Tibial artery (tissue), 4 donors: ENCODE measurements around the gene LACTB.

Experiments used
- DNase-seq, 2 donors: peaks; one replicate each; pipeline ENCODE4 v3.0.0-alpha.2; 2019
- H3K27ac ChIP-seq, 2 donors: fragments of 200-600 bp; sonication (generic) in 1 of 2; 1 replicate in 1 of 2; 2 replicates in 1 of 2; pipeline ENCODE4 v1.5.1; 2018 to 2019; ENCODE audit warnings: mild to moderate bottlenecking in 1 of 2
- H3K27me3 ChIP-seq, 2 donors: fragments of 200-600 bp; sonication (generic) in 1 of 2; one replicate each; pipeline versions ENCODE4 v1.5.1 to v1.6.0; 2016 to 2019
- H3K36me3 ChIP-seq, 3 donors: fragments of 200-600 bp; sonication (generic) in 2 of 3; one replicate each; pipeline ENCODE4 v1.5.1; 2016 to 2019; ENCODE audit warnings: mild to moderate bottlenecking in 2 of 3
- H3K4me1 ChIP-seq, 4 donors: fragments of 200-600 bp; sonication (generic) in 2 of 4; 1 replicate in 3 of 4; 2 replicates in 1 of 4; pipeline ENCODE4 v1.5.1; 2016 to 2019
- H3K4me3 ChIP-seq, 2 donors: fragments of 200-600 bp; sonication (generic) in 1 of 2; 1 replicate in 1 of 2; 2 replicates in 1 of 2; pipeline ENCODE4 v1.5.1; 2018 to 2019; ENCODE audit warnings: mild to moderate bottlenecking in 2 of 2
- H3K9me3 ChIP-seq, 3 donors: fragments of 200-600 bp; sonication (generic) in 1 of 3; one replicate each; pipeline ENCODE4 v1.5.1; 2016 to 2019
- intact Hi-C: fragments of 100-400 bp; cut with DNase I; formaldehyde crosslinking; loops from one replicate; pipeline ENCODE4 v1.15.0; 2023; ENCODE audit warnings: low total_unique reads
- TF ChIP-seq, protein P1 (sequence below), 2 experiments: fragments of 200-600 bp in 1 of 2; fragments of 450-650 bp in 1 of 2; IDR thresholded peaks; one replicate each; pipeline ENCODE4 v1.5.1; 2017 to 2019; ENCODE audit warnings: antibody characterized with exemption in 2 of 2, mild to moderate bottlenecking in 1 of 2, moderate library complexity in 1 of 2

LACTB gene

GRCh38 chr15:63080634-63081250 lies 40.9 kb upstream of the LACTB start:
- TF ChIP-seq, protein P1, sequence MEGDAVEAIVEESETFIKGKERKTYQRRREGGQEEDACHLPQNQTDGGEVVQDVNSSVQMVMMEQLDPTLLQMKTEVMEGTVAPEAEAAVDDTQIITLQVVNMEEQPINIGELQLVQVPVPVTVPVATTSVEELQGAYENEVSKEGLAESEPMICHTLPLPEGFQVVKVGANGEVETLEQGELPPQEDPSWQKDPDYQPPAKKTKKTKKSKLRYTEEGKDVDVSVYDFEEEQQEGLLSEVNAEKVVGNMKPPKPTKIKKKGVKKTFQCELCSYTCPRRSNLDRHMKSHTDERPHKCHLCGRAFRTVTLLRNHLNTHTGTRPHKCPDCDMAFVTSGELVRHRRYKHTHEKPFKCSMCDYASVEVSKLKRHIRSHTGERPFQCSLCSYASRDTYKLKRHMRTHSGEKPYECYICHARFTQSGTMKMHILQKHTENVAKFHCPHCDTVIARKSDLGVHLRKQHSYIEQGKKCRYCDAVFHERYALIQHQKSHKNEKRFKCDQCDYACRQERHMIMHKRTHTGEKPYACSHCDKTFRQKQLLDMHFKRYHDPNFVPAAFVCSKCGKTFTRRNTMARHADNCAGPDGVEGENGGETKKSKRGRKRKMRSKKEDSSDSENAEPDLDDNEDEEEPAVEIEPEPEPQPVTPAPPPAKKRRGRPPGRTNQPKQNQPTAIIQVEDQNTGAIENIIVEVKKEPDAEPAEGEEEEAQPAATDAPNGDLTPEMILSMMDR (IDR thresholded peaks at IDR 0.05) = no peak
- no peaks in the 10 kb centered on the region for H3K36me3 ChIP-seq
- intact Hi-C loops = no loop called here
- no peak overlapping the region for H3K27ac ChIP-seq
- DNase-seq = no peak
- H3K27me3 ChIP-seq = no peaks in the 10 kb centered on the region
- H3K4me1 ChIP-seq = peaks cover 0 to 7% (median 4%) of the 10 kb centered on the region in 4 donors
- H3K9me3 ChIP-seq = no peaks in the 10 kb centered on the region
- no peak overlapping the region for H3K4me3 ChIP-seq

GRCh38 chr15:63082366-63082765 lies 39.3 kb upstream of the LACTB start:
- no peak overlapping the region for H3K27ac ChIP-seq
- intact Hi-C loops = no loop called here

GRCh38 chr15:63083044-63083443 lies 38.6 kb upstream of the LACTB start:
- no peak overlapping the region for H3K27ac ChIP-seq
- H3K27me3 ChIP-seq = no peaks in the 10 kb centered on the region
- H3K4me1 ChIP-seq = no peaks in the 10 kb centered on the region
- H3K36me3 ChIP-seq = no peaks in the 10 kb centered on the region
- no peaks in the 10 kb centered on the region for H3K9me3 ChIP-seq
- TF ChIP-seq, protein P1 (IDR thresholded peaks at IDR 0.05) = no peak
- intact Hi-C loops = no loop called here
- no peak for DNase-seq
- H3K4me3 ChIP-seq = no peak overlapping the region

More at GRCh38 chr15:63082366-63082765, 39.3 kb upstream of the LACTB start:
- H3K4me1 ChIP-seq = no peaks in the 10 kb centered on the region
- no peak overlapping the region for H3K4me3 ChIP-seq
- no peaks in the 10 kb centered on the region for H3K27me3 ChIP-seq
- H3K36me3 ChIP-seq = no peaks in the 10 kb centered on the region
- DNase-seq = no peak
- TF ChIP-seq, protein P1 (IDR thresholded peaks at IDR 0.05) = no peak
- no peaks in the 10 kb centered on the region for H3K9me3 ChIP-seq

DNA sequence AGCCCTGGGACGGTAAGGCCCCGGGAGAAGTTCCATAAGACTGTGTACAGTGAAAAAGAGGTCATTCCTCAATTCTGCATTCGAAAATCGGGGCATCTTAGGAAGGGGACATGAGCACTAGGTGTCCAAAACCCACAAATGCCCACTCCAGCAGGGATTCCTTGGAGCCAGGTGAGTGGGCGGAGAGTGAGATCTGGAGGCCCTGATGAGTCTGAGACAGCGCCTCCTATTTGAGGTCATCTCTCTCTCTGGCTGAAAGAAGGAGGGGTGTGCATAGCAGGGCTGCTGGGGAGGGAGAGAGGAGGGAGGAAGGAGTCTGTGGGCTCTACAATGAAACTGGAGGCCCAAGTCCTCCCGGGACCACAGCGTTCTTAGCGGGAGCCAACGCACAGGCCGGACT lies 38.1 kb upstream of the LACTB start:
- no peaks in the 10 kb centered on the region for H3K36me3 ChIP-seq
- intact Hi-C loops = no loop called here
- no peaks in the 10 kb centered on the region for H3K27me3 ChIP-seq
- no peak for DNase-seq
- no peaks in the 10 kb centered on the region for H3K4me1 ChIP-seq
- H3K27ac ChIP-seq = no peak overlapping the region
- no peak overlapping the region for H3K4me3 ChIP-seq
- TF ChIP-seq, protein P1 (IDR thresholded peaks at IDR 0.05) = no peak
- no peaks in the 10 kb centered on the region for H3K9me3 ChIP-seq

DNA sequence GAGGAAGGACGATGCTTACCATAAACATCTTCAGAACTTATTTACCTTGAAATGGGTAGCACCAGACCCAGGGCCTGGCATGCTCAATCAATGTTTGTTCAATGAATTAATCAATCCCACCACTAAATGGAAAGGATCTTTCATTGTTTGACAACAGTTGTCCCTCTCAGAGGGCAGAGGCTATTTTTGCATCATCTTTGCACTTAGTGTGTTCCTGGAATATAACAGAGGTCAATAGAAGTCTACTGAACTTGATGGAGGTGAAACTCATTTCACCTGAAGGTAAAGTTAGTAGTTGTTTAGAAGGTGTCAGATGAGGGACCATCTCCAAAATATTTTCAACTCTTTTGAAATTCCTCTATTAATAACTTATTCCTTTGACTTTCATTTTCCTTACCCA lies 36.9 kb upstream of the LACTB start:
- Histone ChIP-seq H3K27ac (no peak overlapping the region), H3K4me3 (no peak overlapping the region), H3K27me3 (no peaks in the 10 kb centered on the region), H3K36me3 (no peaks in the 10 kb centered on the region), H3K4me1 (peaks cover 0 to 10% (median 3%) of the 10 kb centered on the region in 4 donors), H3K9me3 (no peaks in the 10 kb centered on the region)
- DNase-seq = no peak
- TF ChIP-seq, protein P1 (IDR thresholded peaks at IDR 0.05) = no peak
- intact Hi-C loops = no loop called here

GRCh38 chr15:63085289-63085688 lies 36.4 kb upstream of the LACTB start:
- H3K27me3 ChIP-seq = no peaks in the 10 kb centered on the region
- intact Hi-C loops = no loop called here
- peaks cover 0 to 10% (median 3%) of the 10 kb centered on the region in 4 donors for H3K4me1 ChIP-seq
- no peaks in the 10 kb centered on the region for H3K9me3 ChIP-seq
- DNase-seq = no peak
- TF ChIP-seq, protein P1 (IDR thresholded peaks at IDR 0.05) = no peak
- H3K4me3 ChIP-seq = no peak overlapping the region
- H3K36me3 ChIP-seq = no peaks in the 10 kb centered on the region
- no peak overlapping the region for H3K27ac ChIP-seq
